NAMALWA (cell line): ENCODE data around the gene AQP3.
"Not testable (repeated sequence)": the region's sequence is repeated elsewhere in the genome, so short reads cannot be mapped to it uniquely, and the experiment has no call there.

Experiments
- DNase-seq: peaks from one replicate; pipeline ENCODE4 v3.0.0-alpha.2; 2015; ENCODE audit warnings: low spot score

The AQP3 gene

GRCh38 chr9:33465096-33465495 is 17.7 kb upstream of the AQP3 start:
- DNase-seq: no peak

GRCh38 chr9:33464045-33464636 is 16.7 kb upstream of the AQP3 start:
- DNase-seq: no peak

DNA sequence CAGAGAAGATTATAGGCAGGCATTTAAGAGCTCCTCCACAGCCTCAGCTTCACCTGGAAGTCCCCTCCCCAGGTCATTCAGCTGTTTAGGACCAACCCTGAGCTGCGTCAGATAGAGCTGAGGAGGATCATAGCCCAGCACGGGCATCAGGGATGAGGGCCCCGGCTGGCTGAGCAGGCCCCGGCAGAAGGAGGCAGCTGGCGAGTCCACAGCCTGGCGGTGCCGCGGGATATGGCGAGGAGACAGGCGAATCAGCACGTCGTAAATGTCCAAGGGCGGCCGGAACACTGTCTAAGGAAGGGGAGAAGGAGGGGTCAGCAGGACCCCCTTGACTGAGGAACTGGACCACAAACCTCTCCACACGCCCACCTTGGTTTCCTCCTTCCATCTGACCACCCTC is 15.8 kb upstream of the AQP3 start:
- DNase-seq: no peak

GRCh38 chr9:33461492-33461891 is 14.1 kb upstream of the AQP3 start:
- no peak for DNase-seq

GRCh38 chr9:33460854-33461253 is 13.5 kb upstream of the AQP3 start:
- no peak for DNase-seq

GRCh38 chr9:33459115-33459514 is 11.7 kb upstream of the AQP3 start:
- no peak for DNase-seq

- DNase-seq: no peak
These were observed 11.1 kb upstream of the AQP3 start for GRCh38 chr9:33458444-33458843.

- DNase-seq: no peak
These were observed 8.6 kb upstream of the AQP3 start for GRCh38 chr9:33455945-33456344.

- not testable (repeated sequence) for DNase-seq
These were observed 8.1 kb upstream of the AQP3 start for GRCh38 chr9:33455456-33455855.

DNA sequence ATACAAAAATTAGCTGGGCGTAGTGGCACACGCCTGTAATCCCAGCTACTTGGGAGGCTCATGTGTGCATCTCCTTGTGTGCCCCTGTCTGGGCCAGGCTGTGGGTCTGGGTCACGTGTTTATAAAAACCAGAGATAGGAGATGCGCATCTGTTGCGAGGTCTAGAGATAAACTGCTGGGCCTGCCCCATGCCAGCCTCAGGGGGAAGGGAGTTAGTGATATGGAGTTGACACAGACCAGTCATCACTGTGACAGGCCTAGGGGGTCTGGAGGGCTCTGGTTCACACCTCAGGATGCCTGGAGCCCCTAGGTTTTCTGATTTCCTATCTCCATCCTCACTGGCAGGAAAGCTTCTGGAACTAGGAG is 7.3 kb upstream of the AQP3 start:
- DNase-seq: not testable (repeated sequence)

DNA sequence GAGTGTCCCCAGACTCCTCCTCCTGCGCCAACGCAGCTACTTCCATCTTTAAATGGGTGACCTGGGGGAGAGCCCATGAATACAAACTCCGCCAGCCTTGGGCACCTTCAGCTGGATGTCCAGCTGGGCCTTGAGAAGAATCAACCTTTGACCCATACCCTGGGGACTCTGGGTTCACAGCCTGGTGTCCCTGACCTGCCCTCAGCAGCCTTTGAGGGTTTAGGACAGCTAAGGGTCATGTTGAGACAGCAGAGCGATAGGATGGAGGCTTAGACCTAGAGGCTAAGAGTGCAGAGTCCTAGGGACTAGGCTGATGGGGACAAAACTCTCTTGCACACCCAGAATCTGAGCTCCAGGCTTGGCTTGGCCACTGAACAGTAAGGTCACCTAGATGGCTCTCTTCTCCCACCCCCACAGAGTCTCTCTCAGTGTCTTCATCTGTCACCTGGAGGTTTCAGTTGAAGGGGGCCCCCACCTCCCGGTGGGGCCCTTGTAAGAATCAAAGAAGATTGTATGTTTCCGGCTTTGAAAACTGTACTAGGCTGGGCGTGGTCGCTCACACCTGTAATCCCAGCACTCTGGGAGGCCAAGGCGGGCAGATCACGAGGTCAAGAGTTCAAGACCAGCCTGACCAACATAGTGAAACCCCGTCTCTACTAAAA is 6.7 kb upstream of the AQP3 start:
- no peak for DNase-seq

DNA sequence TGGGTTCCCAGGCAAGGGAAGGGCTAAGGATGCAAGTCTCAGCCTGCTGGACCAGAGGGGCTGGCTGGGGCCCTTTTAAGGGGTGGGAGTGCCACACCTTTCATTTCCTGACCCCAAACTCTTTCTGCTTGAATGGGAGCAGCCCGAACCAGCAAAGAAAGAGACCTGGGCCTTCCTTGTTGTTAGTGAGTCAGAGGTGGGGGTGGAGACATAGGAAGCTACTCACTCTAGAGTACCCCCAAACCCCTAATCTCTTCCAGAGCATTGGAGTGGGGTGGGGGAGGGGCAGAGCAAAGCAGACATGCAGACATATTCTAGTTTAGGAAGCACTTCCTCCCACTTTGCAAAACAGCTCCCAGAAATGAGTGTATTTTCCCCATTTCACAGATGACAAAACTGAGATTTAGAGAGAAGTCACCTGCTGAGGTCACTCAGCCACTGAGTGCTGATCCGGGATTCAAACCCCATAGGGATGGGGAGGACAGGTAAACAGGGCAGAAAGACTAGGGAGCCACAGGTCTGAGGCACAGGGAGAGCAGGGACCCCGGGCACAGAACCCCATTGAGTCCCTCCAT is 6.0 kb upstream of the AQP3 start:
- DNase-seq: no peak

DNA sequence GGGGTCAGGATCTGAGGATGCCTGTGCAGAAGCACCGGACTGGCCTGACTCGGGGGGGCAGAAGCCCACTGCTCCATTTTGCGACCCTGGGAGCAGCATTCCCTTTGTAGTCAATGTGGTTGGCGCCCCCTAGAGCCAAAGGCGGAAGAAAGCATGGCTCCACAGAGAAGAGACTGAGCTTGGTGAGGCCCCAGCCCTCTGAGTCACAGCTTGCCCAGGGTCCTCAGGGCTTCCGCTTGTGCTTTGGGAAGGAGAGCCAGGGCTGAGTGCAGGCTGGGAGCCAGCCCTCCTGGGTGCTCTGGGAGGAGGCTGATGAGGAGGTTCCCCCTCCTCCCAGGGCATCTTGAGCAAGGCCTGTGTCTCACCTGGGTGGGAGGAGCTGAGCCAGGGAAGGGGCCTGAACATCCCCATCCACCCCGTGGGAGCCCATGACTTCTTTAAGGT is 5.5 kb upstream of the AQP3 start:
- DNase-seq: peak; percentile 70

DNA sequence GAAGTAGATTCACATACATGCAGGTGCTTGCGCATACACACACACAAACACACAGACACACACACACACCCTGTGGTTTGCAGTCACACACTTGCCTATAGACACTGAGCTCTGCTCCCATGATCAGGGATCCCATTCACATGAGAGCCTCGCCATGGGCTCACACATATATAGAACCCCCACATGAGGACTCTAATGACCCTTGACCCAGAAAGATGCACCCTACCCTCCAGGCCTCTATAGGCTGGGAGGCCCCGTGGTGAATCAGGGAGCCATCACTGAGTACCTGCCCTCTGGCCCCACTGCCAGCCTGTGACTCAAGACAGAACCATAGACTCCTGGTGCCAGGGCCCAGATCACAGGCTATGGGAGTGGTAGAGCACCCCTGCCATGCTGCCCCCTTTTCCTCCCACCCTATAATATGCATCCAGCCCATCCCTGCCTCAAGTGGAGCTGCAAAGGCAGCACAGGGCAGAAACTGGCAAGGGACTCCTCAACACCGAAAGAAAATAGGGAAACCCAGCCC is 3.3 kb upstream of the AQP3 start:
- DNase-seq: no peak

GRCh38 chr9:33449715-33450114 is 2.3 kb upstream of the AQP3 start:
- no peak for DNase-seq

- DNase-seq: no peak
These were observed 583 bp upstream of the AQP3 start for GRCh38 chr9:33447799-33448553.

DNA sequence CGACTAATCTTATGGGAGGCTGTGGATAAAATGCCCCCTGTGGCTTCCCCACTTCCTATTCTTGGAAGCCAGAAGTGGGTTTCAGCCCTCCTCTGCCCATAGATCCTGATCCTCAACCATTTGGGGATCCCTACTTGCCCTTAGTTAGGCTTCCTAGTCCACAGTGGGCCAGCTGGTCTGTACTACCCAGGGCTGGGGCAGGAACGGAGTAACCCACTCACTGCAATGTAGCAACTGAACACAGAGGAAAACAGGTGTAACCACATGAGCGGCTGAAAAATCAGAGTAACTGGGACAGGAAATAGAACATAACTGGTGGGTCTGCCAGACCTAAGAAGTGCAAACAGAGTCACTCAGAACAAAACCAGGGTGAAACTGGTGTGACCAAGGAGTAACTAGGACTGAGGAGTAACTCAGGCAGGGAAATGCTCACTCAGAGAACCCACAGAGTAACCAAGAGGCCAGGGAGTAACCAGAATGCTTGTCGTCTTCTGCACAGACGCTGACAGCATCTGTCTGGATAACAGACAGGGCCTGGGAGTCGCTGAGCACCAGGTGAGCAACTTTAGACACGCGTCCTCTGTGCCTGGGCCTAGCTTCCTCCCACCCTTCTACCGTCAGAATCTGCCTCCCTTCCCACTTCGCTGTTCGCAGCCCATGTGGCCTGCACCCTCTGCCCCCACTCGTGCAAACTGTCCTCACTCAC is 1.0 kb downstream of the AQP3 start:
- peak; percentile 53 for DNase-seq

GRCh38 chr9:33445389-33446239 is 1.8 kb downstream of the AQP3 start:
- DNase-seq: no peak

- DNase-seq: no peak
These were observed 3.8 kb downstream of the AQP3 start for GRCh38 chr9:33443464-33444154.

DNA sequence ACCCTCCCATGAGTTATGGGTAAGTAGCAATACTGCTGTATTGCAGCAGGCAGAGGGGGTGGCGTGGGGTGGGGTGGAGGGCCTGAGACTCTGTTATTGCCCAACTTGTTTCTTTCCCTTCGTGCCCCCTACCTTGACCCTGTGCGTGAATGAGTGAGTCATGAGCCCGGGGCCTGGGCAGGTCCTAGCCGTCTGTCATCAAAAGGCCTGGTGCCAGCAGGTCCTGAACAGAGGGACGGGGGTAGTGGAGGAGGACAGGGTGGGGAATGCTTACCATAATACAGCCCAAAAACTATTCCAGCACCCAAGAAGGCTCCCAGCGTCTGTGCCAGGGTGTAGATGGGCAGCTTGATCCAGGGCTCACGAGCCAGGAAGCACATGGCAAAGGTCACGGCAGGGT is 4.3 kb downstream of the AQP3 start:
- DNase-seq: no peak

- no peak for DNase-seq
These were observed 5.3 kb downstream of the AQP3 start for GRCh38 chr9:33442125-33442524.
